SU-DHL-6 (cell line): ENCODE data around the gene COIL.

Experiments
- EZH2phosphoT487 ChIP-seq: fragments of 200-600 bp; sonication (generic), shearing (Covaris generic); conservative IDR thresholded peaks from 2 replicates; pipeline ENCODE4 v1.6.1; 2018; ENCODE audit warnings: mild to moderate bottlenecking, antibody characterized with exemption, low read length, moderate library complexity, mixed read lengths
- TF ChIP-seq, protein P1 (sequence below): fragments of 200-600 bp; sonication (generic); IDR thresholded peaks from one replicate; pipeline ENCODE4 v1.5.1; 2017; ENCODE audit warnings: antibody characterized with exemption, mild to moderate bottlenecking, low read length, moderate library complexity; ENCODE audit not compliant: insufficient read depth, poor library complexity, severe bottlenecking

DNA sequence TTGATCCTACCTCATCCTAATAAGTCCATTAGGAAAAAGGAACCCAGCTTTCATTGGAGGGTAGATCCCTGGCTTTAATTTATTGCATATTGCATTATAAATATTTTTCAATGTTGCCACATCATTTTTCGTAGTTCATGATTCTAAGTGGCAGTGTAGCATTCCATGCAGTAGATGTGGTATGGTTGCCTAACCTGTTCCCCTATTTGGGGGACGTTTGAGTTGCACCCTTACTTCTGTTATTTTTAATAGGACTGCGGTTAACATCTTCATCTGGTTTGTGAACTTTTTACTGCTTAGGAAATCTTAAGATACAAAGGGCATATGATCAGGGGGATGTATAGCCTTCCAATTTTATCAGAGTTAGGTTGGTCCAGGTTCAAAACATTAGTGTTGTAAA is 22.5 kb upstream of the COIL start:
- TF ChIP-seq, protein P1, sequence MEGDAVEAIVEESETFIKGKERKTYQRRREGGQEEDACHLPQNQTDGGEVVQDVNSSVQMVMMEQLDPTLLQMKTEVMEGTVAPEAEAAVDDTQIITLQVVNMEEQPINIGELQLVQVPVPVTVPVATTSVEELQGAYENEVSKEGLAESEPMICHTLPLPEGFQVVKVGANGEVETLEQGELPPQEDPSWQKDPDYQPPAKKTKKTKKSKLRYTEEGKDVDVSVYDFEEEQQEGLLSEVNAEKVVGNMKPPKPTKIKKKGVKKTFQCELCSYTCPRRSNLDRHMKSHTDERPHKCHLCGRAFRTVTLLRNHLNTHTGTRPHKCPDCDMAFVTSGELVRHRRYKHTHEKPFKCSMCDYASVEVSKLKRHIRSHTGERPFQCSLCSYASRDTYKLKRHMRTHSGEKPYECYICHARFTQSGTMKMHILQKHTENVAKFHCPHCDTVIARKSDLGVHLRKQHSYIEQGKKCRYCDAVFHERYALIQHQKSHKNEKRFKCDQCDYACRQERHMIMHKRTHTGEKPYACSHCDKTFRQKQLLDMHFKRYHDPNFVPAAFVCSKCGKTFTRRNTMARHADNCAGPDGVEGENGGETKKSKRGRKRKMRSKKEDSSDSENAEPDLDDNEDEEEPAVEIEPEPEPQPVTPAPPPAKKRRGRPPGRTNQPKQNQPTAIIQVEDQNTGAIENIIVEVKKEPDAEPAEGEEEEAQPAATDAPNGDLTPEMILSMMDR = no peak
- TF ChIP-seq EZH2phosphoT487 = no peak
